ENCODE measurements around the gene FADS2.

Gene FADS2

DNA sequence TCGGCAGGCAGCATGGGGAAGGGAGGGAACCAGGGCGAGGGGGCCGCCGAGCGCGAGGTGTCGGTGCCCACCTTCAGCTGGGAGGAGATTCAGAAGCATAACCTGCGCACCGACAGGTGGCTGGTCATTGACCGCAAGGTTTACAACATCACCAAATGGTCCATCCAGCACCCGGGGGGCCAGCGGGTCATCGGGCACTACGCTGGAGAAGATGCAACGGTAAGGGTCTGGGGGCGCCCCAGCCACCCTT lies 204 bp downstream of the FADS2 start:
- no peak for DNase-seq

DNA sequence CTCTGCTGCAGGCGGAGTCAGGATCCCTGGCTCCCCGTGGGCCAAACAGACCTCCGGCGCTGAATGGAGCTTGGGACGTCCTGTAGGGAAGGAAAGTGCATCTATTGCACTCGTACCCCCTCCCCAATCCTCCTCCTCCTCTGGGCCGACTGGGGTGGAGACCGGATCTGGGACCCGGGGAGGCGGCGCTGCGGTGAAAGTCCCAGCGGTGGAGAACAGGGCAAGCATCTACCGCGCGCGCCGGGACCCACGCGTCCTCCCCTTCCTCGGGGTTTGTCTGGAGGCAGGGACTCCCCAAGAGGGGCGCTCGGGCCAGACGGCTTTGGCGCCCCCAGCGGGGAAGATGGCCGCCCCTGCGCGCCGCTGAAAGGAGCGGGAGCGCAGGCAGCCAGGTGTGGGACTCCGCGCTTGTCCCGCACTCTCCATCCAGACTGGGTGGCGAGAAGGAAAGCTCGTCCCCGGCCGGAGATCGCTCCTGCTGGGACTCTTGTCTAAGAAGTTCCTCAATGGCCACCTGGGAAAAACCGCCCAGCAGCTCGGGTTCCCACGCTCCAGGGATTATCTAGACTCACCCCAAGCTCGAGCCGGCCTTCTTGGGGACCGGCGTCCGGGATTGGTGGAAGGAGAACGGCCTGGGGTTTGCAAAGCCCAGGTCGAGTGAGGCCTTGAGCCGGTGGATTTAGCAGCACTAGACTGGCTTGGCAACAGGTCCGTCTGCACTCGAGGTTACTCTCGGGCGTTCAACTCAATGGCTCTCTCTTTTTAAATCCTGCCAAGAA lies 718 bp downstream of the FADS2 start:
- peak; percentile 10 for DNase-seq

DNA sequence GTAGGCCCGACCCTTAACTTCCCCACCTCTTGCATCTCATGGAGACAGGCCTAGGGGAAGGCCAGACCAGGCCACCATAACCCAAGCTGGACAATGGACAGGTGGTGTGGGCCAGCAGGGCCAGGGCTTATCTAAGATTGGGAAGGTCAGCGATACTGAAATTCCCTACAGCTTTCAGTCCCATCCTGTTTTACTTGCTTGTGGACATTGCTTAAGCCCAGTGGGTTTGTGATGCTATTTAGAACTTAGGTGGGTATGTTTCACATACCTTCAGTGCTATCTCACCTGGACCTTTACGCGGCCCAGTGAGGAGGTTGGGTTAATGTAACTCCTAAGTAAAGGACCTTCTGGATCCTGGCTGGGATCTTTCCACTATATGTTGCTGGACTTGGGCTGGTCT lies 1.7 kb downstream of the FADS2 start:
- no peak for DNase-seq

- no peak for DNase-seq
Measured at GRCh38 chr11:61830237-61831105, 2.4 kb downstream of the FADS2 start.

DNA sequence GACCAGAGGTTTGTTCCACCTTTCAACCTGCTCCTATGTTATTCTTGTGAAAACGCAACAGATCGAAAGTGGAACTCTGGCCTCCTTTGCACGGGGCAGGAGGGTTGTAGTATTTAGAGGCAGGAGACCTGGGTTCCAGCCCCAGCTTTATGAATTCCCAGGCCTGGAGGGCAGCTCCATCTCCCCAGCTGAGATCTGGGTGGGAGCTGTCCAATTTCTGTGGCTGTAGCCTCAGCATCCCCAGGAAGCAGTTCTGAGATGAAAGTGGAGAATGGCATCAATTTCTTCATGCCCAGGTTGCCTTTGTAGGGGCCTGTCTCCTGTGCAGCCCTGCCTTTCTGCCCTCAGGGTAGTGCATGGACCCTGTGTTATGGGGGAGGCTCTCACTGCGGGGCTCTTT lies 4.1 kb downstream of the FADS2 start:
- DNase-seq, result no peak

GRCh38 chr11:61832754-61833153 lies 4.7 kb downstream of the FADS2 start:
- no peak for DNase-seq

GRCh38 chr11:61833471-61833870 lies 5.4 kb downstream of the FADS2 start:
- no peak for DNase-seq

- no peak for DNase-seq
Measured at GRCh38 chr11:61833926-61834277, 5.8 kb downstream of the FADS2 start.

DNA sequence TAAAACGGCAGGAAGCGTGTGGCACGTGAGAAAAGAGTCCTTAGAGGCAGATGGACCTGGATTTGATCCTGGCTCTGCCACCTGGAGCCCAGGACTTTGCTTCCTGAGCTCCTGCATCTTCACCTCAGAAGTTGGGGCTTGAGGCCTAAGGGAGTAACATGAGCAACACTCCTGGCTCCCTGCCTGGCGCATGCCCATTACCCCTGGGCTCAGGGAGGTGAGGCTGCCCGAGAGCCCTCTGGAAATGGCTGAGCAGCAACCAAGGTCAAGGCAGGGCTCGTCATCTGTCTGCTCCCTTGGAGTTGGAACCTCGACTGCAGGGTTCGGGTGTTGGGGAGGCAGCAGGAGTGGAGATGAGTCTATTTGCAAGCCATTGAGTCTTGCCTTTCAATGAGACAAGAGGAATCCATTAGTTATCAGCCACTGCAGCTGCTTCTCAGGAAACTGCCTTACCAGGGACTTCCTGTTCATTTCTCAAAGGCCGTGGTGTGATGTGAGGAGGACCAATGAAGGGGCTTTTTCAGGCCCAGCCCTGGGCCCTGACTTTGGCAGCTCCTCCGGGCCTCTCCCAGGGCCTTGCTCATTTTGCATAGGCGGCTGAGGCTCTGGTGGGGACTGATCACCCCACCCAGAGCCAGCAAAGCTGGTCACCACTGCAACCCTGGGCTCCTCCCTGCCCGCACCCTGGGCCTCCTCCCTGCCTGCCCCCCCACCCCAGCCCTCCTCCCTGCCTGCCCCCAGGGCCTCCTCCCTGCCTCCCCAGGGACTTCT lies 6.4 kb downstream of the FADS2 start:
- DNase-seq, result peak; percentile 97

- no peak for DNase-seq
Measured at GRCh38 chr11:61836193-61836592, 8.1 kb downstream of the FADS2 start.

DNA sequence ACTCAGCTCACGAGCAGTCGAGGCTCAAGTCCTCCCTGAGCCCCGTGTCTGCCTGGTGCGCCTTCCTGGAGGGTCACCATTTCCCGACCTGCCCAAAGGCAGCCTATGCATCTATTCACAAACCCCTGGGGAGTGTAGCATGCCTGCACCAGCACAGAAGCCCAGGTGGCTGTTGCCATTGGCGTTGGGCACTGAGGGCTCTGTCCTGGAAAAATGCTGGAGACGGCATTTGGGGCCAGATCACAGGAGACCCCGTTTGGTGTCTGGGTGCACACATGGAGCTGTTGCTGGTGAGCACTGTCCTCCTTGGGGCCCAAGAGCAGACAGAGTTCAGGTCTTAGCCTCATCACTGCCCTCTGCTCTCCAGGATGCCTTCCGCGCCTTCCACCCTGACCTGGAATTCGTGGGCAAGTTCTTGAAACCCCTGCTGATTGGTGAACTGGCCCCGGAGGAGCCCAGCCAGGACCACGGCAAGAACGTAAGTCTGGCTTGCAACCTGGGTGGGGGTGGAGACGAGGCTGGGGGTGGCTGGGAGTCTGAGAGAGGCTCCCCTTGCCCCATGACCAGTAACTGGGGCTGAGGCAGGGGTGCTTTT lies 9.4 kb downstream of the FADS2 start:
- DNase-seq, result no peak

GRCh38 chr11:61838501-61838900 lies 10.4 kb downstream of the FADS2 start:
- no peak for DNase-seq

DNA sequence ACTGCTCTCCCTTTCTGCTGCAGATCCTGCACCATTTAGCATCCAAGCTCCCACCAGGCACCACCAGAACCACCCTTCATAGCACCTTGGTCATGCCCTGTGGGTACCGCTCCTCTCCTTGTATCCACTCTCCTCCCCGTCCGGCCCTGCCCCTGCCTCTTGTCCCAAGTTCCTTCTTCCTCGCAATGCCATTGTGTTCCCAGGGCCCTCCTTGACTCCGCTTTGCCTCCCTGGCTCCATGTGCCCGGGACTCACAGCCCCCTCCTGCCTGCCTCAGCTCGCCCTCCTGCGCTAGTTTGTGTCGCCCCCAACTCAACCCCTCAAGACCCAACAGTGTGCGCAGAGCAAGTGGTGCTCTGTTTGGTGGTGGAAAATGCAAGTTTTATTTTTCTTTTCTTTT lies 10.8 kb downstream of the FADS2 start:
- DNase-seq, result no peak

DNA sequence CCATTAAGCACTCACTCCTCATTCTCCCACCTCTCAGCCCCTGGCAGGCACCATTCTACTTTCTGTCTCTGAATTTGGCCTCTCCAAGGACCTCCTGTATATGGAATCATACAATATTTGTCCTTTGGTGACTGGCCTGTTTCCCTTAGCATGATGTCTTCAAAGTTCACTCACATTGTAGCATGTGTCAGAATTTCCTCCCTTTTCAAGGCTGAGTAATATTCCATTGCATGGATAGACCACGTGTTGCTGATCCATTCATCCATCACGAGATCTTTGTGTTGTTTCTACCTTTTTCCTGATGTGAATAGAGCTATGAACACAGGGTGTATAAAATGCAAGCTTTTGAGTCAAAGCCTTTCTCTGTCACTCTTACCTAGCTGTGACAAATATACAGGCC lies 11.6 kb downstream of the FADS2 start:
- DNase-seq, result no peak

DNA sequence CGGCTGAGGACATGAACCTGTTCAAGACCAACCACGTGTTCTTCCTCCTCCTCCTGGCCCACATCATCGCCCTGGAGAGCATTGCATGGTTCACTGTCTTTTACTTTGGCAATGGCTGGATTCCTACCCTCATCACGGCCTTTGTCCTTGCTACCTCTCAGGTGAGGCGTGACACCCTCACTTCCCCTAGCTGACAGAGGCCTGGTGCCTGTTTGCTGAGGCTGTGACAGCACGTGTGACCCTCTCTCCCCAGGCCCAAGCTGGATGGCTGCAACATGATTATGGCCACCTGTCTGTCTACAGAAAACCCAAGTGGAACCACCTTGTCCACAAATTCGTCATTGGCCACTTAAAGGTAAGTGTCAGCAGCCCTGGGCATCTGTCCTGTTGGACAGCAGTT lies 12.3 kb downstream of the FADS2 start:
- DNase-seq, result no peak

GRCh38 chr11:61841636-61842527 lies 13.8 kb downstream of the FADS2 start:
- DNase-seq, result no peak

DNA sequence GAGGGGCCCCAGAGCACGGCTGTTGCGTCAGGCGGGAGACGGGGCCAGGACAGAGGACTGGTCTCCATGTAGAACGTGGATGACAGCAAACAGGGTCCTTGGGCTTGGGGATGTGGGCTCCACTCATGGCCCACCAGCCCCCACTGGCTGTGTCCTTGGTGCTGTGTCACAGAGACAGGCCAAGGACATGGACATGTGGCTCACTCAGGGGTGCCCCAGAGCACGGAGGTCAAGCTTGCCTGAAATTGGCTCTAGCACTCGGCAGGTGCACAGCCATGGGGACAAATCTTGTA lies 14.4 kb downstream of the FADS2 start:
- DNase-seq, result no peak

GRCh38 chr11:61844909-61845565 lies 16.9 kb downstream of the FADS2 start:
- no peak for DNase-seq

- DNase-seq, result no peak
Measured at GRCh38 chr11:61846362-61847020, 18.4 kb downstream of the FADS2 start.

DNA sequence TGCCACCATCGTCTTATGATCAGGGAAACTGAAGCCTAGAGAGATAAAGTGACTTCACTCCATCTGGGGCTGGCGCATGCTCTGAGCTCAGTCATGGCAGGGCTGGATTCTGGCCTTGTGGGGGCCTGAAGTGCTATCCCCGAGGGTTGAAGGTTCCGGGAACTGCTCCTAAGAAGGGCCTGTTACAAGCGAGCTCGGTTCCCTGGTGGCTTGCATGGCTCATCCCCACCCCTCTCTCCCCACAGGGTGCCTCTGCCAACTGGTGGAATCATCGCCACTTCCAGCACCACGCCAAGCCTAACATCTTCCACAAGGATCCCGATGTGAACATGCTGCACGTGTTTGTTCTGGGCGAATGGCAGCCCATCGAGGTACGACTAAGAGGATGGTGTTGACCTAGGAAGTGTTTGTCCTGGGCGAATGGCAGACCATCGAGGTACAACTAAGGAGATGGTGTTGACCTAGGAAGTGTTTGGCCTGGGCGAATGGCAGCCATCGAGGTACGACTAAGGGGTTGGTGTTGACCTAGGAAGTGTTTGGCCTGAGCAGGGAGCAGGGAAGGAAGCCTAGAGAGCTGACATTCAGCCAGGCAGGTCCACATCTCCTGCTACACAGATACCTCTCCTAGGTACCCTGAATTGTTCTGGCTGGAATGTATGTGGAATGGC lies 19.9 kb downstream of the FADS2 start:
- DNase-seq, result no peak

- no peak for DNase-seq
Measured at GRCh38 chr11:61848631-61849030, 20.5 kb downstream of the FADS2 start.

Data from GF-D8 (cell line).